NCI-H1105 (cell line): Measurements from ENCODE around the gene ATXN1.
"Not testable (repeated sequence)": the region's sequence is repeated elsewhere in the genome, so short reads cannot be mapped to it uniquely, and the experiment has no call there.

Experiments used
- DNase-seq: peaks from one replicate; lab custom pipeline; 2025; lab: John Stamatoyannopoulos, UW

The ATXN1 gene

GRCh38 chr6:16719488-16719887, 41.8 kb downstream of the ATXN1 start:
- no peak for DNase-seq

GRCh38 chr6:16718356-16718755, 42.9 kb downstream of the ATXN1 start:
- no peak for DNase-seq

DNA sequence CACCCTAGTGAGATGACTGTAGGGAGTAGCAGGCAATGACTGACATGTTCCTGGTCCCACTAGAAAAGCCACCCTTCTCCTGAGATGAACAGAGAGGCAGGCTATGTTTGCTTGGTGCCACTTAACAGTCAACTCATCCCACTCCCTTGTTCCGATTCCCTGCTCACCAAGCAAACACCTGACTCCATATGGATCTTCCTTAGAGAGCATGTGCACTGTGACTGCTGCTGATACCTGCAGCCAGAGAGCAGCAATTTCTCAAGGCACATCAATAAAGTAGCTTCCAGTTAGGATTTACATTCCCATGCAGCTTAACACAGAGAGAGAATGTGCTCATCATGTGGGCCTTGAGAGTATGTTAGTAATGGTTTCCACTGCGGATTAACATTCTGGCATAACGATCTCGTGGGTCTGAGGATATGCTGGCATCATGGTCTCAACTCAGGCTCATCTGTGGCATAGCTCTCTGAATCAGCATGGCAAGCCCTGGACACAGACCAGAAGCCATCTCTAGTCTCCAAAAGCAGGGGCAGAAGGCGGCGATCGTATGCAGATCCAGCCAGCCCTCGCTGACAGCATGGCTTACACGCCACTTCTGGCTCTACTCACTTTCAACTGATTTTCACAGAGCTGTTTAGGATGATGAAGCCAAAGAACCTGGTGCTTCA, 43.9 kb downstream of the ATXN1 start:
- no peak for DNase-seq

DNA sequence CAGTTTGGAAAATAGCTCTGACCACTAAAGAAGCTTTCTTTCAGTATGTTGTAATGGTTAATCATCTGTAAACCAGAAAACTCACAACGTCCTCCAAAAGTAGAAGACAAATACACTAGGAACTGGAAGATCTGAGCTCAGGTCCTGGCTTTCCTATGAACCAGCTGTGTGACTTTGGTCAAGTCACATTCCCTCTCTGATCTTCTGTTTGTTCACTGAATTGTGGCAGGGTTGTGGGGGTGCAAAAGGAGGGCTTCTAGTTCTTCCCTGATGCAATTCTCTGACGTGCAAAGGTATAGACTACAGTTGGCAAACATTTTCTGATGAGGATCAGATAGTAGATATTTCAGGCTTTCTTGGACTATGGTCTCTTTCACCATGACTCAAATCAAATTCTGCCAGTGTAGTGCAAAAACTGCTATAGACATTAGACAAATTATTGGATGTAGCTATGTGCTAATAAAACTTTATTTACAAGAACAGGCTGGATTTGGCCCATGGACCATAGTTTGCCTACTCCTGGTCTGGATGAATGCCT, 44.9 kb downstream of the ATXN1 start:
- no peak for DNase-seq

DNA sequence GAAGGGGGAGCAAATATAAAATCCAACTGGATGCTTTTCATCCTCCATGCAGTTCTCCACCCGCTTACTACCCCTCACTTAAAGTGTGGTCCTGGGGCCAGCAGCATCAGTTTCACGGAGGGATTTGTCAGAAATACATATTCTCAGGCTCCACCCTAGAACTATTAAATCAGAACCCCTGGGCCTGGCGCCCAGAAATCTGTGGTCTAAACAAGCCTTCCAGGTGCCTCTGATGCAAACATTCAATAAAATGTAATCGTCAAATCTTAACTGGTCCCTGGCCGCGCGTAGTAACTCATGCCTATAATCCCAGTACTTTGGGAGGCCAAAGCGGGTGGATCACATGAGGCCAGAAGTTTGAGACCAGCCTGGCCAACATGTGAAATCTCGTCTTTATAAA, 47.7 kb downstream of the ATXN1 start:
- no peak for DNase-seq

DNA sequence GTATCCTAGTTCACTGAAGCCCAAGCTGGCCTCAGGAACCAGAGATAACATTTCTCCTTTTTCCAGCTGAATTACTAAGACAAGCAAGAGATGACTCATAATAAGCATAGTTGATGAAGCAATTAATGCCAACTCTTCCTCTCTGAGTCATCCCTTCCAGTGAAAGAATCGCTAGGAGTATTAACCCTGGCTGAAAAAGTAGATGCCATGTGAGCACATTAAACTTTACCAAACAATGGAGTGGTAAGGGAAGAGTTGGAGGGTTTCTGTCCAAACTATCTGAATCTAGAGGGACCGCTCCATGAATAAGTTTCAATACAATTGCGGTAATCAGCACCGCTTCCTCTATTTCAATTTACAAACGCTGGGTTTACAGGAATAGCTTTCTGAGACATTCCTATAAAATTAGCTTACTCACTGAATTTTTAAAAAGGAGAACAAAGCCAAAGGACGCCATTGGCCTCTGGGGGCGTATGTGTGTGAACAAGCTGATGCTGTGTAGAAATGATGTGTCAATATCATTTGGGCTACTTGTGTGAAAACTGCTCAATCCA, 48.3 kb downstream of the ATXN1 start:
- DNase-seq, result no peak

GRCh38 chr6:16712255-16712930, 48.9 kb downstream of the ATXN1 start:
- DNase-seq, result no peak

GRCh38 chr6:16711546-16712254, 49.6 kb downstream of the ATXN1 start:
- no peak for DNase-seq

GRCh38 chr6:16706911-16707783, 54.1 kb downstream of the ATXN1 start:
- no peak for DNase-seq

- not testable (repeated sequence) for DNase-seq
These were observed 54.8 kb downstream of the ATXN1 start for GRCh38 chr6:16706491-16706890.

DNA sequence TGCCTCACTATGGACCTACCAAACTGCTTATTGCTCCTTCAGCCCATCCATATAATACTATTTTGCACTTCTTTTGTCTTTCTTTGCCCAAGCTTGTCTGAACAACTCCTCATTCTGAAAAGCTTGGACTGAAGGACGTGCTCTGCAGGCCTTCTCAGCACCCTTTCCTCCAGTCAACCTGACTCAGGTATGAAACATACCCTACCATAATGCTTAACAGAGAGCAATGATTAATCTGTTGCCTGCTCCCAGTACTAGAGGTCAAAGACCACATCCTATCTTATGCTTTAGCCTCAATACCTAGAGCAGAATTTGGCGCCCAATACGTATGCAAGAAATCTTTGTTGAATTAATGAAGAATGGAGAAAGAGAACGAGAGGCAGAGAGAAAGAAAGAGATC, 55.2 kb downstream of the ATXN1 start:
- DNase-seq, result no peak

DNA sequence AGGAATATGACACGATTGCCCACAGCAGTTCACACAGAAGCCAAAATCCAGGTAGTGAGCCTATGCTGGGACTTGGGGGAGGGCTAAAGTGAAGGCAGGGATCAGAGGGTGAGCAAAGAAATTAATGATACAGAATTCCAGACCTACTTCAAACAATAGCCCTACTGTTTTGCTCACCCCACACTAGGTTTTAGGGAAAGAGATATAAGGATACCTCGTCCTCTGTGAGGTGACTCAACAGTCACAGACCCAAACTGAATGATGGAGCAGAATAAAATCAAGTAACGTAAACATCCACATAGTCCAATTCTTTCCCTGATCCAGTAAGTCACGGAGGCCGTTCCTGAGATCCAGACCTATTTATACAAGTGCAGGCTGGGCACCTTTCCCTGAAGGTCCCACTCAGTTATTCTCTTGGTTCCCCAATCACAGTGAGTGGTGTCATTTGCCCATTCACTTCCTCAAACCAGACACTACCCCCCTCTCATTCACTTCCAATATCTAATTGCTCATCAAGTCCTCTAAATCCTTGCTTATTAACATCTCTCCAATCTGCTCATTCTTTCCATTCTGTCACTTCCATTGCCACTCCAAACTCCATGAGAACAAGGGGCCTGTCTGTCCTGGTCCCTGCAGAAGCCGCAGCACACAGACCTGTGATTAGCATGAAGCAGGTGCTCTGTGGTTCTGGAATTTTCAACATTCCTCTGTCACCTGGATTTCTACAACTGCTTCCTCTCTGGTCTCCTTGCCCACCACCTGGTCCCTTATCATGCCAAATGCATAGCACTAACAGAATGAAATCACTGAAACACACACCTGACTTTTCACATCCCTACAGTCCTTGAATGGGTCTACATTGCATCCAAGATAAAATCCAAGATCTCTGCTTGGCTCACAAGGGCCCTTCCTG, 55.9 kb downstream of the ATXN1 start:
- no peak for DNase-seq

GRCh38 chr6:16704401-16705045, 56.7 kb downstream of the ATXN1 start:
- no peak for DNase-seq

DNA sequence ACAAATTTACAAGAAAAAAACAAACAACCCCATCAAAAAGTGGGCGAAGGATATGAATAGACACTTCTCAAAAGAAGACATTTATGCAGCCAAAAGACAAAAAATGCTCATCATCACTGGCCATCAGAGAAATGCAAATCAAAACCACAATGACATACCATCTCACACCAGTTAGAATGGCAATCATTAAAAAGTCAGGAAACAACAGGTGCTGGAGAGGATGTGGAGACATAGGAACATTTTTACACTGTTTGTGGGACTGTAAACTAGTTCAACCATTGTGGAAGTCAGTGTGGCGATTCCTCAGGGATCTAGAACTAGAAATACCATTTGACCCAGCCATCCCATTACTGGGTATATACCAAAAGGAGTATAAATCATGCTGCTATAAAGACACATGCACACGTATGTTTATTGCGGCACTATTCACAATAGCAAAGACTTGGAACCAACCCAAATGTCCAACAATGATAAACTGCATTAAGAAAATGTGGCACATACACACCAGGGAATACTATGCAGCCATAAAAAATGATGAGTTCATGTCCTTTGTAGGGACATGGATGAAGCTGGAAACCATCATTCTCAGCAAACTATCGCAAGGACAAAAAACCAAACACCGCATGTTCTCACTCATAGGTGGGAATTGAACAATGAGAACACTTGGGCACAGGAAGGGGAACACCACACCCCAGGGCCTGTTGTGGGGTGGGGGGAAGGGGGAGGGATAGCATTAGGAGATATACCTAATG, 58.5 kb downstream of the ATXN1 start:
- DNase-seq, result not testable (repeated sequence)

- no peak for DNase-seq
These were observed 60.4 kb downstream of the ATXN1 start for GRCh38 chr6:16700916-16701234.

DNA sequence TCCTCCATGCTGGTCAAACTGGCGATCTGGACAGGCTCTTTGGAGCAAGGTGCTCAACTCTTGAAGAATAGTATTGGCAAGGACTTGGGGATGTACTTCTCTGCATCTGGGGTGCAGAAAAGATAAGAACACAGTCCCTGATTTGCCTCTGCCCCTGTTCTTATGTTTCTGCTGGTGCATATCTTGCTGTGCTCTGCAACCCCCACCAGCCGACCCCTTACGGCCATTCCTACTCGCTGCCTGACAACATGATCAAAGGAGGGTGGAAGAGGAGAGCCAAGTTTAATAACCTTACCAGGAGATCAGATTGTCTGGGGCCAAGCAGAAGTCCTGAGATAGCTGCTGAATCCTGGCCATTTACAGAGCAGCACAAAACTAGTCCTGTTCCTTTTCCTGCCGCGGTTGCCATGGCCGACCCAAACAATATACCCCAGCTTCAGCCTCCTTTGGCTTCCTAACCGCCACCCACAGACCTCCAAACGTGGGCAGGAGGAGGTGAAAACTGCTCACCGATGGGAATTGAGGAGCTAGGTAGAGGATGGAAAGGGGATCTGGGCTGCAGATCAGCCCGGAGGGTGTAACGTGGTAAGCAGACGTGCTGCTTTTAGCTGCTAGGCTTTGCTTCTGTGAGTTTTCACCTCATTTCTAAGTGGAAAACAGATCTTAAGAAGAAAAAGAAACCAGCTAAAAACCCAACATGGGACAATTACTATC, 60.9 kb downstream of the ATXN1 start:
- DNase-seq, result no peak

DNA sequence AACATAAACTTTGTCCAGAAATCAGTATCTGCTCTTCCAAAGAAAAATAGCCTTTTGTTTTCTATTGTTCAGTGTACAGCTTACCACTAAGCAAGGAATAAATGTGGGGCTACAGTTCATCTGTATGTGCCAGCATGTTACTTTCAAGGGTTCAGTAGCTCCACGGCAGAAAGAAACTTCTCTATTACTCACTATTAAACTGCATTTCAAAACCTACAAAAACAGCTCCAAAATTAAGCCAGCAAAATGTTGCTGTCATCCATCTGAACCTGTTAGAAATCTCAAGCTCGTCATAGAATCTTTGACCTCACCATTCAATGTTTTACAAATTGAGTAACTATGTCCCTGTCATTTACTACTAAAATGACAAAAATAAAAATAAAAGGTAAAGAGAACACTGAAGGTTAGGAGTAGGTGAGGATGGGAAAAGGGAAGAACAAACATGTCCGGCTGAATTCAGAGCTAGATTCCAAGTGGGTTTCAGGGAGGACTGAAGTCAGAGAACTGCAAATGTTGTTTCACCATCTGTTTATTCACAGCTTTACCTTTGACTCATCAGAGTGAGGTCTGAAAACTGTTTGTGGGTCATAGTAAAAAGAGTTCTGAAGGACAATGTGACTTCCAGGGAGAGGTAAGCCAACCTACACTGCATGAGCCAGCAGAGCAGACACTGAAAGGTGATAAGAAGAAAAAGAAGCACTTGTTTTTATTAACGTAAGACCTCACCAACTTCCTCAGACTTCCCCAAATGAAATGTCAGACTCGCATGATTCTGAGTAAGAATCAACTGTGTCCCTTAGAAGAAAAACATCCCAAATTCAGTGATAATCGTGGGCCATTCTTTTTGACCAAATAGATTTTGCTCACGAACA, 62.0 kb downstream of the ATXN1 start:
- no peak for DNase-seq

GRCh38 chr6:16698162-16698533, 63.1 kb downstream of the ATXN1 start:
- no peak for DNase-seq
